H9 (cell line): Measurements from ENCODE around the gene OSTN. TPM values are rescaled to one million over a fixed set of nuclear protein-coding genes. Genes with fewer than 3 reads are reported as not detected.

Experiments
- DNase-seq: peaks from one replicate; pipeline ENCODE4 v3.0.0-alpha.2; 2017
- H2AFZ ChIP-seq: one replicate; pipeline ENCODE4 v1.6.1; 2013; ENCODE audit warnings: mild to moderate bottlenecking, low read length, control low read depth, moderate library complexity
- H2AK5ac ChIP-seq: 2 replicates; pipeline ENCODE4 v1.6.1; 2013; ENCODE audit warnings: low read length, control low read depth, mixed read lengths; ENCODE audit not compliant: insufficient read length
- H2BK120ac ChIP-seq: one replicate; pipeline ENCODE4 v1.6.1; 2013; ENCODE audit warnings: low read depth, mild to moderate bottlenecking, low read length, control low read depth, inconsistent platforms; ENCODE audit not compliant: poor library complexity, severe bottlenecking
- H2BK12ac ChIP-seq: 2 replicates; pipeline ENCODE4 v1.6.1; 2013; ENCODE audit warnings: low read length, control low read depth, mixed read lengths, low read depth; ENCODE audit not compliant: insufficient read length
- H2BK15ac ChIP-seq: 2 replicates; pipeline ENCODE4 v1.6.1; 2013; ENCODE audit warnings: low read depth, low read length, control low read depth
- H2BK20ac ChIP-seq: one replicate; pipeline ENCODE4 v1.6.1; 2013; ENCODE audit warnings: low read depth, mild to moderate bottlenecking, low read length, control low read depth, inconsistent platforms; ENCODE audit not compliant: poor library complexity, severe bottlenecking
- H2BK5ac ChIP-seq: 2 replicates; pipeline ENCODE4 v1.6.1; 2013; ENCODE audit warnings: low read length, control low read depth, mixed read lengths; ENCODE audit not compliant: insufficient read length
- H3K14ac ChIP-seq: 2 replicates; pipeline ENCODE4 v1.6.1; 2013; ENCODE audit warnings: low read length, control low read depth; ENCODE audit not compliant: insufficient read depth
- H3K18ac ChIP-seq: 2 replicates; pipeline ENCODE4 v1.6.1; 2013; ENCODE audit warnings: low read depth, mild to moderate bottlenecking, mixed read lengths, low read length, control low read depth; ENCODE audit not compliant: insufficient read length
- H3K23ac ChIP-seq: 2 replicates; pipeline ENCODE4 v1.6.1; 2013; ENCODE audit warnings: low read length, control low read depth, mixed read lengths, low read depth; ENCODE audit not compliant: insufficient read length
- H3K23me2 ChIP-seq: 2 replicates; pipeline ENCODE4 v1.6.1; 2013; ENCODE audit warnings: low read depth, mild to moderate bottlenecking, mixed read lengths, low read length, control low read depth; ENCODE audit not compliant: insufficient read length, poor library complexity, severe bottlenecking
- H3K27ac ChIP-seq: 2 replicates; pipeline ENCODE4 v1.5.1; 2013; ENCODE audit warnings: low read length, control low read depth, mixed read lengths, low read depth; ENCODE audit not compliant: insufficient read length
- H3K27me3 ChIP-seq: 2 replicates; pipeline ENCODE4 v1.6.1; 2013; ENCODE audit warnings: low read length, control low read depth, inconsistent platforms; ENCODE audit not compliant: insufficient read depth
- H3K4ac ChIP-seq: 2 replicates; pipeline ENCODE4 v1.6.1; 2013; ENCODE audit warnings: low read depth, mild to moderate bottlenecking, control low read depth, inconsistent platforms, low read length, moderate library complexity
- H3K4me1 ChIP-seq: 2 replicates; pipeline ENCODE4 v1.6.1; 2013; ENCODE audit warnings: low read length, control low read depth, inconsistent platforms; ENCODE audit not compliant: insufficient read depth
- H3K4me2 ChIP-seq: 2 replicates; pipeline ENCODE4 v1.6.1; 2013; ENCODE audit warnings: low read length, control low read depth, mixed read lengths; ENCODE audit not compliant: insufficient read length, insufficient read depth
- H3K56ac ChIP-seq: 2 replicates; pipeline ENCODE4 v1.6.1; 2013; ENCODE audit warnings: low read depth, mild to moderate bottlenecking, mixed read lengths, low read length, control low read depth; ENCODE audit not compliant: insufficient read length
- H3K79me1 ChIP-seq: 2 replicates; pipeline ENCODE4 v1.6.1; 2013; ENCODE audit warnings: low read depth, mild to moderate bottlenecking, moderate library complexity, low read length, control low read depth, inconsistent platforms; ENCODE audit not compliant: insufficient read depth, poor library complexity, severe bottlenecking
- H3K79me2 ChIP-seq: 2 replicates; pipeline ENCODE4 v1.6.1; 2013; ENCODE audit warnings: low read length, control low read depth, inconsistent platforms; ENCODE audit not compliant: insufficient read depth
- H3K9ac ChIP-seq: 2 replicates; pipeline ENCODE4 v1.6.1; 2013; ENCODE audit warnings: low read length, control low read depth, mixed read lengths; ENCODE audit not compliant: insufficient read length; ENCODE audit errors: extremely low read depth
- H3K9me3 ChIP-seq: one replicate; pipeline ENCODE4 v1.6.1; 2013; ENCODE audit warnings: low read depth, low read length, inconsistent platforms; ENCODE audit not compliant: control insufficient read depth
- H3T11ph ChIP-seq: one replicate; pipeline ENCODE4 v1.6.1; 2013; ENCODE audit warnings: mild to moderate bottlenecking, low read length, control low read depth, inconsistent platforms
- H4K20me1 ChIP-seq: one replicate; pipeline ENCODE4 v1.6.1; 2013; ENCODE audit not compliant: control insufficient read depth, insufficient read length, insufficient read depth
- H4K5ac ChIP-seq: 2 replicates; pipeline ENCODE4 v1.6.1; 2013; ENCODE audit warnings: low read depth, mild to moderate bottlenecking, mixed read lengths, low read length, control low read depth; ENCODE audit not compliant: insufficient read length
- H4K8ac ChIP-seq: replicated peaks from 2 replicates; pipeline ENCODE4 v1.6.1; 2013; ENCODE audit warnings: low read length, control low read depth, mixed read lengths, low read depth; ENCODE audit not compliant: insufficient read length
- H4K91ac ChIP-seq: 2 replicates; pipeline ENCODE4 v1.6.1; 2013; ENCODE audit warnings: low read depth, mild to moderate bottlenecking, moderate library complexity, mixed read lengths, low read length, control low read depth; ENCODE audit not compliant: insufficient read length
- H3K27ac Mint-ChIP-seq, 3 experiments: 2 replicates in 2 of 3; 3 replicates in 1 of 3; pipeline ENCODE4 v1.8.0; 2020 to 2021; ENCODE audit warnings: mixed read lengths in 3 of 3, mild to moderate bottlenecking in 1 of 3, moderate library complexity in 1 of 3
- H3K27me3 Mint-ChIP-seq: 2 replicates; pipeline ENCODE4 v1.8.0; 2021; ENCODE audit warnings: low read depth, mild to moderate bottlenecking, moderate library complexity, mixed read lengths
- H3K36me3 Mint-ChIP-seq, 3 experiments: 2 replicates in 2 of 3; 3 replicates in 1 of 3; pipeline ENCODE4 v1.8.0; 2020 to 2021; ENCODE audit warnings: low read depth in 3 of 3, mixed read lengths in 3 of 3; ENCODE audit not compliant: insufficient read depth in 1 of 3
- H3K4me1 Mint-ChIP-seq, 2 experiments: 2 replicates each; pipeline ENCODE4 v1.8.0; 2020; ENCODE audit warnings: mixed read lengths in 2 of 2
- H3K4me3 Mint-ChIP-seq, 2 experiments: 2 replicates in 1 of 2; 3 replicates in 1 of 2; pipeline ENCODE4 v1.8.0; 2020 to 2021; ENCODE audit warnings: mild to moderate bottlenecking in 2 of 2, mixed read lengths in 2 of 2, moderate library complexity in 1 of 2
- H3K9me3 Mint-ChIP-seq, 2 experiments: 2 replicates in 1 of 2; 3 replicates in 1 of 2; pipeline ENCODE4 v1.8.0; 2020; ENCODE audit warnings: mild to moderate bottlenecking in 2 of 2, mixed read lengths in 2 of 2, moderate library complexity in 1 of 2
- WGBS: extraction: QIAGEN DNeasy Blood & Tissue Kit; methylation state at CpG from one replicate; pipeline ENCODE4 v1.1.7; 2013; ENCODE audit warnings: missing lambda C conversion rate, low lambda C conversion rate, mixed read lengths; ENCODE audit not compliant: insufficient read length; ENCODE audit errors: extremely low coverage; 5-methylcytosine and 5-hydroxymethylcytosine counted together
- total RNA-seq: library from RNA; stranded (reverse); gene quantifications from 2 replicates; pipeline ENCODE4 v1.2.1, GENCODE V29; 2021
- TF ChIP-seq, protein P1 (sequence below): fragments of 200-600 bp; sonication (generic); conservative IDR thresholded peaks from 3 replicates; pipeline ENCODE4 v1.8.0; 2021; ENCODE audit warnings: antibody characterized with exemption, mild to moderate bottlenecking

Gene OSTN
- total RNA-seq, 1 experiment from 2014 or later, result 0.07 TPM

DNA sequence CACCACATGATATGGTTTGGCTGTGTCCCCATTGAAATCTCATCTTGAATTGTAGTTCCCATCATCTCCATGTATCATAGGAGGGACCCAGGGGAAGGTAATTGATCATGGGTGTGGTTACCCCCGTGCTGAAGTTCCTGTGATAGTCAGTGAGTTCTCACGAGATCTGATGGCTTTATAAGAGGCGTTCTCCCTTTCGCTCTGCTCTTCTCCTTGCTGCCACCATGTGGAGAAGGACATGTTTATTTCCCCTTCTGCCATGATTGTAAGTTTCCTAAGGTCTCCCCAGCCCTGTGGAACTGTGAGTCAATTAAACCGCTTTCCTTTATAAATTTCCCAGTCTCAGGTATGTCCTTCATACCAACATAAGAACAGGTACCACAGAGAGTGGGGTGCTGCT lies 21.9 kb downstream of the OSTN start:
- no peak overlapping the region for H2AK5ac ChIP-seq
- TF ChIP-seq, protein P1, sequence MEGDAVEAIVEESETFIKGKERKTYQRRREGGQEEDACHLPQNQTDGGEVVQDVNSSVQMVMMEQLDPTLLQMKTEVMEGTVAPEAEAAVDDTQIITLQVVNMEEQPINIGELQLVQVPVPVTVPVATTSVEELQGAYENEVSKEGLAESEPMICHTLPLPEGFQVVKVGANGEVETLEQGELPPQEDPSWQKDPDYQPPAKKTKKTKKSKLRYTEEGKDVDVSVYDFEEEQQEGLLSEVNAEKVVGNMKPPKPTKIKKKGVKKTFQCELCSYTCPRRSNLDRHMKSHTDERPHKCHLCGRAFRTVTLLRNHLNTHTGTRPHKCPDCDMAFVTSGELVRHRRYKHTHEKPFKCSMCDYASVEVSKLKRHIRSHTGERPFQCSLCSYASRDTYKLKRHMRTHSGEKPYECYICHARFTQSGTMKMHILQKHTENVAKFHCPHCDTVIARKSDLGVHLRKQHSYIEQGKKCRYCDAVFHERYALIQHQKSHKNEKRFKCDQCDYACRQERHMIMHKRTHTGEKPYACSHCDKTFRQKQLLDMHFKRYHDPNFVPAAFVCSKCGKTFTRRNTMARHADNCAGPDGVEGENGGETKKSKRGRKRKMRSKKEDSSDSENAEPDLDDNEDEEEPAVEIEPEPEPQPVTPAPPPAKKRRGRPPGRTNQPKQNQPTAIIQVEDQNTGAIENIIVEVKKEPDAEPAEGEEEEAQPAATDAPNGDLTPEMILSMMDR, result peak; percentile 48; the same call in 2 of the 3 replicates
- Mint-ChIP-seq H3K36me3 (peaks cover 3 to 10% (median 6%) of the 10 kb centered on the region in 3 experiments), H3K4me1 (no peaks in the 10 kb centered on the region), H3K9me3 (peaks cover 8 to 9% of the 10 kb centered on the region in 2 experiments; a peak in 4 of 5 replicates), H3K27ac (no peak overlapping the region), H3K4me3 (no peak overlapping the region), H3K27me3 (no peaks in the 10 kb centered on the region)
- H3K4me2 ChIP-seq, result no peak overlapping the region
- H2BK12ac ChIP-seq, result no peak overlapping the region
- no peaks in the 10 kb centered on the region for H3K79me1 ChIP-seq
- no peaks in the 10 kb centered on the region for H3K4me1 ChIP-seq
- H3K14ac ChIP-seq, result no peak overlapping the region
- no peak overlapping the region for H3K4ac ChIP-seq
- H2BK120ac ChIP-seq, result no peak overlapping the region
- no peak overlapping the region for H3K27ac ChIP-seq
- H3T11ph ChIP-seq, result no peak overlapping the region
- H3K9ac ChIP-seq, result no peak overlapping the region
- no peak overlapping the region for H2AFZ ChIP-seq
- no peak overlapping the region for H4K8ac ChIP-seq
- H2BK5ac ChIP-seq, result no peak overlapping the region
- no peak overlapping the region for H2BK20ac ChIP-seq
- H4K20me1 ChIP-seq, result no peaks in the 10 kb centered on the region
- no peak overlapping the region for H3K18ac ChIP-seq
- no peak overlapping the region for H4K5ac ChIP-seq
- H3K27me3 ChIP-seq, result no peaks in the 10 kb centered on the region
- DNase-seq, result no peak
- no peak overlapping the region for H4K91ac ChIP-seq
- no peaks in the 10 kb centered on the region for H3K9me3 ChIP-seq
- no peak overlapping the region for H3K56ac ChIP-seq
- no peak overlapping the region for H3K23ac ChIP-seq
- H3K79me2 ChIP-seq, result no peaks in the 10 kb centered on the region
- H2BK15ac ChIP-seq, result no peak overlapping the region
- no peaks in the 10 kb centered on the region for H3K23me2 ChIP-seq
- no CpG with 5 or more reads among the region's 5 CpGs for WGBS
